ENCODE measurements around the gene ARL15.
A peak's percentile ranks its signal among the peaks of the same experiment; 100 is the strongest.

ARL15 gene

GRCh38 chr5:54281960-54282692, 28.2 kb downstream of the ARL15 start:
- TF ChIP-seq, protein P1, sequence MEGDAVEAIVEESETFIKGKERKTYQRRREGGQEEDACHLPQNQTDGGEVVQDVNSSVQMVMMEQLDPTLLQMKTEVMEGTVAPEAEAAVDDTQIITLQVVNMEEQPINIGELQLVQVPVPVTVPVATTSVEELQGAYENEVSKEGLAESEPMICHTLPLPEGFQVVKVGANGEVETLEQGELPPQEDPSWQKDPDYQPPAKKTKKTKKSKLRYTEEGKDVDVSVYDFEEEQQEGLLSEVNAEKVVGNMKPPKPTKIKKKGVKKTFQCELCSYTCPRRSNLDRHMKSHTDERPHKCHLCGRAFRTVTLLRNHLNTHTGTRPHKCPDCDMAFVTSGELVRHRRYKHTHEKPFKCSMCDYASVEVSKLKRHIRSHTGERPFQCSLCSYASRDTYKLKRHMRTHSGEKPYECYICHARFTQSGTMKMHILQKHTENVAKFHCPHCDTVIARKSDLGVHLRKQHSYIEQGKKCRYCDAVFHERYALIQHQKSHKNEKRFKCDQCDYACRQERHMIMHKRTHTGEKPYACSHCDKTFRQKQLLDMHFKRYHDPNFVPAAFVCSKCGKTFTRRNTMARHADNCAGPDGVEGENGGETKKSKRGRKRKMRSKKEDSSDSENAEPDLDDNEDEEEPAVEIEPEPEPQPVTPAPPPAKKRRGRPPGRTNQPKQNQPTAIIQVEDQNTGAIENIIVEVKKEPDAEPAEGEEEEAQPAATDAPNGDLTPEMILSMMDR (IDR thresholded peaks at IDR 0.05): no peak
- Histone ChIP-seq H2AFZ (no peak overlapping the region), H3K27ac (no peak overlapping the region), H3K9ac (no peak overlapping the region), H3K36me3 (ENCODE audit: control insufficient read depth, insufficient read depth, low read length) (no peaks in the 10 kb centered on the region), H3K4me3 (ENCODE audit: low read depth, low read length) (no peak overlapping the region), H3K9me3 (ENCODE audit: control insufficient read depth, low read length) (no peaks in the 10 kb centered on the region), H3K4me1 (no peaks in the 10 kb centered on the region), H3K79me2 (no peaks in the 10 kb centered on the region), H3K27me3 (ENCODE audit: control insufficient read depth, insufficient read depth, low read length) (no peaks in the 10 kb centered on the region), H3K4me2 (ENCODE audit: low read length) (no peak overlapping the region)

- no peak overlapping the region for H3K4me3 ChIP-seq (ENCODE audit: low read depth, low read length)
- H3K9me3 ChIP-seq (ENCODE audit: control insufficient read depth, low read length): no peaks in the 10 kb centered on the region
- H3K27ac ChIP-seq: no peak overlapping the region
- no peaks in the 10 kb centered on the region for H3K27me3 ChIP-seq (ENCODE audit: control insufficient read depth, insufficient read depth, low read length)
- H3K36me3 ChIP-seq (ENCODE audit: control insufficient read depth, insufficient read depth, low read length): no peaks in the 10 kb centered on the region
- no peak overlapping the region for H3K9ac ChIP-seq
- H2AFZ ChIP-seq: no peak overlapping the region
- TF ChIP-seq, protein P1 (IDR thresholded peaks at IDR 0.05): no peak
- H3K4me1 ChIP-seq: no peaks in the 10 kb centered on the region
- H3K4me2 ChIP-seq (ENCODE audit: low read length): no peak overlapping the region
- no peaks in the 10 kb centered on the region for H3K79me2 ChIP-seq
These were observed 30.4 kb downstream of the ARL15 start for GRCh38 chr5:54279960-54280359.

DNA sequence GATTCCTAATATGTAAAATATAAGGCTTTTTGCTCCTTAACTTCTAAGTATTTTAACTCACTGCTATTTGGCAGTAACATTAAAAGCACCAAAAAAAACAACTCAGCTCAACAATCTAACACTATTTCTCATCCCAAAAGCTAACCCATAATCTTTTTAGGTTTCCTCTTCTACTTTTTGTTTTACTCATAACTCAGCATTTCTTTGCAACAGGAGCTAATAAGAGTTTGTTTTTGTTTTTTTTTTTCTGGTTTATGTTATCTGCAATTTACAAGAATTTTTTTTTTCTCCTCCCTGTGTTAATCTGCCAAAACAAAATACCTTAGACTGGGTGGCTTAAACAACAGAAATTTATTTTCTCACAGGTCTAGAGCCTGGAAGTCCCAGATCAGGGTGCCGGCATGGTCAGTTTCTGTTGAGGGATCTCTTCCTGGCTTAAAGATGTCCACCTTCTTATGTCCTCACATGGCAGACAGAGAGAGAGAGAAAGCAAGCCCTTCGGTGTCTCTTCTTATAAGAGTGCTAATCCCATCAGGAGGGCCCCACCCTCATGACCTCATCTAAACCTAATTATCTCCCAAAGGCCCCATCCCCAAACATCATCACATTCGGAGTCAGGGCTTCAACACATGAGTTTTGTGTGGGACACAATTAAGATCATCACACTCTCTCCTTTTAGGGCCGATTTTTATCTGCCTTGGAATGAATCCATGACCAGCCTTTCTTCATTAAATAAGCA, 31.2 kb downstream of the ARL15 start:
- H3K36me3 ChIP-seq (ENCODE audit: control insufficient read depth, insufficient read depth, low read length): no peaks in the 10 kb centered on the region
- TF ChIP-seq, protein P1 (IDR thresholded peaks at IDR 0.05): no peak
- no peak overlapping the region for H3K4me3 ChIP-seq (ENCODE audit: low read depth, low read length)
- no peak overlapping the region for H2AFZ ChIP-seq
- H3K9me3 ChIP-seq (ENCODE audit: control insufficient read depth, low read length): no peaks in the 10 kb centered on the region
- H3K27ac ChIP-seq: peak overlapping the region; percentile 52
- no peak overlapping the region for H3K9ac ChIP-seq
- no peaks in the 10 kb centered on the region for H3K79me2 ChIP-seq
- H3K4me1 ChIP-seq: no peaks in the 10 kb centered on the region
- H3K27me3 ChIP-seq (ENCODE audit: control insufficient read depth, insufficient read depth, low read length): no peaks in the 10 kb centered on the region
- H3K4me2 ChIP-seq (ENCODE audit: low read length): no peak overlapping the region

DNA sequence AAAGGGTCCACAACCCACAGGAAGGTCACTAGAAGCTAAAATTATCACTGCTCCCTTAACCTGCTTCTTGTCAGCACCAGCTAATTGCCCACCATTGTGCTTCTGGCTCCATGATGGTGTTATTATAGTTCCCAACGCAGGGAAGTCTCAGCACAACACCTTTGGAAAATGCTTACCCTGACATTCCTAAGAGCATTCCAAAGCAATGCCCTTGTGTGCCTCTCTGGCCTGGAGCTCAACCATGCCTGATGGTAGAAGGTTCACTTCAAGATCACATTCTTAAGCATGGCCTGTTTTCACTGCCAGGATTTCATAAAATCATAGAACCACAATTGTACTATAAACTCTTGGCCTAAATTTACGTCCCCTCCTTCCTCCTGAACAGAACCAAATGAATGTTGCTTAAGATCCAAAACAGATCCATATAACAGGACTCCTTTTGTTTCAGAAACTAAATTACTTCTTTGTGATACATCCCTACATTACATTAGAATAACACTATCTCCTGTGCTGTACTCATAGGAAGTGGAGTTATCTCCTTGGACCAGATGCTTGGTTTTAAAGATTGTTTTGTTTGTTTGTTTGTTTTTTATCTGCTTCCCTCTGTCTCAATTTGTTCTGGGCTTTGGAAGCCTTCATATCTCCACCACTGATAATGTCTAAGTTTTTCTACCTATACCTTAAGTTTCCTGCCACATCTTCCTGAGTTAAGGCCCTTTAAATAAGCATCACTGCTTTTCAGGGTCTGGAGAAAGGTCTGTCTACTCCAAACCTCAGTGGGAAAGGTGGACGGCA, 32.1 kb downstream of the ARL15 start:
- no peaks in the 10 kb centered on the region for H3K27me3 ChIP-seq (ENCODE audit: control insufficient read depth, insufficient read depth, low read length)
- H2AFZ ChIP-seq: no peak overlapping the region
- no peak overlapping the region for H3K4me2 ChIP-seq (ENCODE audit: low read length)
- TF ChIP-seq, protein P1 (IDR thresholded peaks at IDR 0.05): no peak
- no peak overlapping the region for H3K9ac ChIP-seq
- no peaks in the 10 kb centered on the region for H3K79me2 ChIP-seq
- no peak overlapping the region for H3K4me3 ChIP-seq (ENCODE audit: low read depth, low read length)
- H3K27ac ChIP-seq: peak overlapping the region; percentile 52
- H3K36me3 ChIP-seq (ENCODE audit: control insufficient read depth, insufficient read depth, low read length): no peaks in the 10 kb centered on the region
- no peaks in the 10 kb centered on the region for H3K9me3 ChIP-seq (ENCODE audit: control insufficient read depth, low read length)
- H3K4me1 ChIP-seq: no peaks in the 10 kb centered on the region

All from parathyroid adenoma (tissue), 2 donors.